IMR-90 (cell line): Measurements from ENCODE around the gene AFDN. TPM values are rescaled to one million over a fixed set of nuclear protein-coding genes. Genes with fewer than 3 reads are reported as not detected.
A peak's percentile ranks its signal among the peaks of the same experiment; 100 is the strongest.

ENCODE experiments used
- ATAC-seq: fragments of 200-7000 bp; cut with Tn5 transposase; 2 replicates; pipeline ENCODE4 v1.9.1; 2020; ENCODE audit warnings: low read depth, mild to moderate bottlenecking, moderate library complexity
- BruUV-seq: library from RNA; stranded (reverse); fragments of 400-500 nt; replicated peaks from 2 replicates; lab custom pipeline; 2021; lab: Mats Ljungman, UMichigan
- CTCF ChIA-PET: fragments of 300-600 bp; formaldehyde crosslinking; extraction: SDS; loops from one replicate; lab custom pipeline; 2021; ENCODE audit warnings: antibody characterized with exemption; lab: Yijun Ruan, JAX
- POLR2A ChIA-PET: fragments of 300-600 bp; sonication (Branson Sonifier 250); formaldehyde crosslinking; loops from one replicate; lab custom pipeline; 2022; ENCODE audit warnings: antibody characterized with exemption; ENCODE audit not compliant: unreplicated experiment; lab: Charles Lee
- DNase-seq: peaks from one replicate; pipeline ENCODE4 v3.0.0; 2013
- H2AFZ ChIP-seq: replicated peaks from 2 replicates; pipeline ENCODE3; 2013; ENCODE audit warnings: low read length, mild to moderate bottlenecking; ENCODE audit not compliant: poor library complexity
- H2AK5ac ChIP-seq: 2 replicates; pipeline ENCODE4 v1.6.1; 2013; ENCODE audit warnings: low read depth, low read length, inconsistent platforms
- H2AK9ac ChIP-seq: replicated peaks from 2 replicates; pipeline ENCODE3; 2013; ENCODE audit warnings: mild to moderate bottlenecking, low read depth, low read length, moderate library complexity; ENCODE audit not compliant: poor library complexity
- H2BK120ac ChIP-seq: 2 replicates; pipeline ENCODE4 v1.6.1; 2013; ENCODE audit warnings: low read depth, low read length, inconsistent platforms
- H2BK15ac ChIP-seq: 3 replicates; pipeline ENCODE4 v1.6.1; 2013; ENCODE audit warnings: low read depth, low read length, inconsistent platforms
- H2BK20ac ChIP-seq: 2 replicates; pipeline ENCODE4 v1.6.1; 2013; ENCODE audit warnings: low read depth, mild to moderate bottlenecking, inconsistent platforms, low read length, moderate library complexity
- H2BK5ac ChIP-seq: 2 replicates; pipeline ENCODE4 v1.6.1; 2013; ENCODE audit warnings: mild to moderate bottlenecking, low read depth, low read length, inconsistent platforms; ENCODE audit not compliant: poor library complexity, severe bottlenecking
- H3K14ac ChIP-seq: replicated peaks from 2 replicates; pipeline ENCODE4 v1.6.1; 2013; ENCODE audit warnings: low read depth, low read length, inconsistent platforms
- H3K18ac ChIP-seq: 2 replicates; pipeline ENCODE4 v1.6.1; 2013; ENCODE audit warnings: low read depth, low read length, control low read depth
- H3K23ac ChIP-seq: 2 replicates; pipeline ENCODE4 v1.6.1; 2013; ENCODE audit warnings: low read depth, low read length, inconsistent platforms
- H3K27ac ChIP-seq: 2 replicates; pipeline ENCODE4 v1.5.1; 2013; ENCODE audit warnings: mild to moderate bottlenecking, control low read depth, low read length; ENCODE audit not compliant: insufficient read depth
- H3K27me3 ChIP-seq: 2 replicates; pipeline ENCODE4 v1.6.1; 2013; ENCODE audit warnings: low read length; ENCODE audit not compliant: control insufficient read depth, insufficient read depth
- H3K36me3 ChIP-seq: 2 replicates; pipeline ENCODE4 v1.6.1; 2013; ENCODE audit warnings: low read length, mixed read lengths; ENCODE audit not compliant: control insufficient read depth, insufficient read depth
- H3K4ac ChIP-seq: 2 replicates; pipeline ENCODE4 v1.6.1; 2013; ENCODE audit warnings: low read depth, low read length, inconsistent platforms
- H3K4me1 ChIP-seq: 2 replicates; pipeline ENCODE4 v1.6.1; 2013; ENCODE audit warnings: low read length, mixed read lengths; ENCODE audit not compliant: control insufficient read depth, insufficient read depth
- H3K4me2 ChIP-seq: 2 replicates; pipeline ENCODE4 v1.6.1; 2013; ENCODE audit warnings: low read depth, mild to moderate bottlenecking, control low read depth, low read length, moderate library complexity
- H3K4me3 ChIP-seq: 2 replicates; pipeline ENCODE4 v1.5.1; 2013; ENCODE audit warnings: low read depth, mild to moderate bottlenecking, control low read depth, low read length, moderate library complexity; ENCODE audit not compliant: insufficient read depth
- H3K56ac ChIP-seq: 2 replicates; pipeline ENCODE4 v1.6.1; 2013; ENCODE audit warnings: low read length, inconsistent platforms; ENCODE audit not compliant: insufficient read depth; ENCODE audit errors: extremely low read depth
- H3K79me1 ChIP-seq, 2 experiments: 2 replicates each; pipeline ENCODE4 v1.6.1; 2013; ENCODE audit warnings: low read length in 2 of 2, inconsistent platforms in 1 of 2, low read depth in 1 of 2
- H3K9ac ChIP-seq: 2 replicates; pipeline ENCODE4 v1.6.1; 2013; ENCODE audit warnings: low read depth, low read length, control low read depth
- H3K9me1 ChIP-seq: 2 replicates; pipeline ENCODE4 v1.6.1; 2013; ENCODE audit warnings: low read length, inconsistent platforms; ENCODE audit not compliant: insufficient read depth
- H3K9me3 ChIP-seq: 2 replicates; pipeline ENCODE4 v1.6.1; 2013; ENCODE audit warnings: low read length; ENCODE audit not compliant: control insufficient read depth, insufficient read depth
- H4K20me1 ChIP-seq: 2 replicates; pipeline ENCODE4 v1.6.1; 2013; ENCODE audit warnings: low read length, inconsistent platforms; ENCODE audit not compliant: insufficient read depth
- H4K5ac ChIP-seq: 2 replicates; pipeline ENCODE4 v1.6.1; 2013; ENCODE audit warnings: mild to moderate bottlenecking, low read depth, low read length, control low read depth
- H4K8ac ChIP-seq, 2 experiments: 2 replicates each; pipeline ENCODE4 v1.6.1; 2013; ENCODE audit warnings: low read depth in 2 of 2, low read length in 2 of 2, control low read depth in 1 of 2, inconsistent platforms in 1 of 2
- H4K91ac ChIP-seq: 2 replicates; pipeline ENCODE4 v1.6.1; 2013; ENCODE audit warnings: low read depth, low read length, inconsistent platforms; ENCODE audit not compliant: insufficient read depth
- BHLHE40 ChIP-seq: fragments of 150-350 bp; IDR thresholded peaks from 2 replicates; pipeline ENCODE4 v1.6.1; 2016; ENCODE audit warnings: mild to moderate bottlenecking, low read depth, low read length
- CEBPB ChIP-seq: IDR thresholded peaks from 2 replicates; pipeline ENCODE4 v1.6.1; 2012; ENCODE audit warnings: low read depth, low read length, improper control_type of control experiment
- CHD1 ChIP-seq: IDR thresholded peaks from 2 replicates; pipeline ENCODE4 v1.6.1; 2012; ENCODE audit warnings: low read depth, low read length, improper control_type of control experiment
- CTCF ChIP-seq: conservative IDR thresholded peaks from 2 replicates; pipeline ENCODE4 v1.5.1; 2012; ENCODE audit warnings: mild to moderate bottlenecking, low read depth, low read length, improper control_type of control experiment
- FOS ChIP-seq: fragments of 150-350 bp; IDR thresholded peaks from 2 replicates; pipeline ENCODE4 v1.6.1; 2016; ENCODE audit warnings: low read depth, low read length
- MAFK ChIP-seq: IDR thresholded peaks from 2 replicates; pipeline ENCODE4 v1.6.1; 2012; ENCODE audit warnings: low read depth, low read length, improper control_type of control experiment
- MAZ ChIP-seq: IDR thresholded peaks from 2 replicates; pipeline ENCODE4 v1.6.1; 2012; ENCODE audit warnings: low read depth, mild to moderate bottlenecking, low read length, improper control_type of control experiment, moderate library complexity, borderline replicate concordance
- NFE2L2 ChIP-seq: fragments of 150-350 bp; IDR thresholded peaks from 2 replicates; pipeline ENCODE4 v1.6.1; 2016; ENCODE audit warnings: low read depth, mild to moderate bottlenecking, low read length
- POLR2A ChIP-seq: IDR thresholded peaks from 2 replicates; pipeline ENCODE4 v1.6.1; 2012; ENCODE audit warnings: mild to moderate bottlenecking, low read depth, low read length
- RCOR1 ChIP-seq: IDR thresholded peaks from 2 replicates; pipeline ENCODE4 v1.6.1; 2012; ENCODE audit warnings: mild to moderate bottlenecking, low read length, improper control_type of control experiment; ENCODE audit not compliant: insufficient replicate concordance
- RFX5 ChIP-seq: IDR thresholded peaks from 2 replicates; pipeline ENCODE4 v1.8.0; 2012; ENCODE audit warnings: low read depth, mild to moderate bottlenecking, low read length, moderate library complexity
- SMC3 ChIP-seq: fragments of 150-350 bp; IDR thresholded peaks from 2 replicates; pipeline ENCODE4 v1.6.1; 2016; ENCODE audit warnings: low read depth, mild to moderate bottlenecking, antibody characterized with exemption, low read length, moderate library complexity
- WGBS, 2 experiments: methylation state at CpG; one replicate each; pipeline versions ENCODE4 v1.1.5 to v1.1.7; 2013; ENCODE audit warnings: missing lambda C conversion rate in 2 of 2; ENCODE audit not compliant: insufficient read length in 1 of 2; ENCODE audit errors: extremely low coverage in 2 of 2; 5-methylcytosine and 5-hydroxymethylcytosine counted together
- dilution Hi-C: fragments of 300-500 bp; cut with HindIII; formaldehyde crosslinking; loops from one replicate; pipeline ENCODE4 v1.14.3; 2018; ENCODE audit warnings: low sequenced_read_pairs; ENCODE audit not compliant: unreplicated experiment
- in situ Hi-C: fragments of 300-500 bp; cut with MboI; formaldehyde crosslinking; loops from 3 replicates; pipeline ENCODE4 v1.14.3; 2019; ENCODE audit warnings: low sequenced_read_pairs, inconsistent platforms, mixed read lengths
- intact Hi-C: fragments of 100-400 bp; cut with micrococcal nuclease; formaldehyde crosslinking; loops from 2 replicates; pipeline ENCODE4 v1.10.0; 2022
- polyA plus RNA-seq, 3 experiments: library from polyadenylated mRNA; depleted of rRNA; stranded (reverse); fragments of >200 nt; gene quantifications; 2 replicates each; pipeline ENCODE4 v1.2.3, GENCODE V29; 2012; ENCODE audit warnings: low replicate concordance in 1 of 3
- total RNA-seq: library from RNA; depleted of rRNA; stranded (reverse); fragments of >200 nt; gene quantifications from 2 replicates; pipeline ENCODE4 v1.2.3, GENCODE V29; 2012
- TF ChIP-seq, protein P1 (sequence below): fragments of 150-350 bp; IDR thresholded peaks from 2 replicates; pipeline ENCODE4 v1.6.1; 2016; ENCODE audit warnings: low read depth, mild to moderate bottlenecking, low read length, moderate library complexity, borderline replicate concordance
- TF ChIP-seq, protein P2 (sequence below): fragments of 150-350 bp; IDR thresholded peaks from 2 replicates; pipeline ENCODE4 v1.6.1; 2017; ENCODE audit warnings: mild to moderate bottlenecking, antibody characterized with exemption, low read length, low read depth

AFDN gene
- total and polyA plus RNA-seq, 2 of the 4 experiments (the other 2 are of a cell fraction) = 11.6 to 20.8 TPM

- Histone ChIP-seq H3K18ac (no peak overlapping the region), H3K14ac (no peak overlapping the region), H3K4me3 (no peak overlapping the region), H2AFZ (no peak overlapping the region), H3K9me1 (peaks cover 3% of the 10 kb centered on the region; the same call in 1 of the 2 replicates), H3K79me1 (no peaks in the 10 kb centered on the region), H3K4me1 (no peaks in the 10 kb centered on the region), H2BK120ac (no peak overlapping the region), H3K27ac (no peak overlapping the region), H4K20me1 (no peaks in the 10 kb centered on the region), H2AK9ac (no peak overlapping the region), H2BK20ac (no peak overlapping the region), H3K27me3 (no peaks in the 10 kb centered on the region), H4K5ac (no peak overlapping the region), H3K9ac (no peak overlapping the region), H4K91ac (no peak overlapping the region), H2AK5ac (no peak overlapping the region), H3K4me2 (no peak overlapping the region), H4K8ac (no peak overlapping the region), H3K36me3 (peaks cover 2% of the 10 kb centered on the region; the same call in 1 of the 2 replicates), H3K9me3 (no peaks in the 10 kb centered on the region), H3K56ac (no peak overlapping the region; the same call in 1 of the 2 replicates), H2BK5ac (no peak overlapping the region), H3K23ac (no peak overlapping the region), H2BK15ac (no peak overlapping the region), H3K4ac (no peak overlapping the region)
- in situ Hi-C loops (loop anchor here (25.0 kb wide), 1 partner anchor 979 kb away; no protein-coding TSS in a partner anchor), intact Hi-C loops (loop anchor here (1.0 to 5.0 kb wide), 4 partner anchors 144 to 976 kb away; no protein-coding TSS in a partner anchor), dilution Hi-C loops (no loop called here)
- DNase-seq (peak; percentile 28), ATAC-seq (peak; percentile 72)
- POLR2A ChIA-PET = no interaction called here
- CTCF ChIA-PET = interaction anchor here (0.6 to 2.8 kb wide), 4 partner anchors 18 to 225 kb away, joined by 3 to 10 read pairs (median 4); no protein-coding TSS in a partner anchor
- no CpG with 5 or more reads among the region's 7 CpGs for WGBS, 2 experiments
- no TSS peak for BruUV-seq
- TF ChIP-seq, protein P1, sequence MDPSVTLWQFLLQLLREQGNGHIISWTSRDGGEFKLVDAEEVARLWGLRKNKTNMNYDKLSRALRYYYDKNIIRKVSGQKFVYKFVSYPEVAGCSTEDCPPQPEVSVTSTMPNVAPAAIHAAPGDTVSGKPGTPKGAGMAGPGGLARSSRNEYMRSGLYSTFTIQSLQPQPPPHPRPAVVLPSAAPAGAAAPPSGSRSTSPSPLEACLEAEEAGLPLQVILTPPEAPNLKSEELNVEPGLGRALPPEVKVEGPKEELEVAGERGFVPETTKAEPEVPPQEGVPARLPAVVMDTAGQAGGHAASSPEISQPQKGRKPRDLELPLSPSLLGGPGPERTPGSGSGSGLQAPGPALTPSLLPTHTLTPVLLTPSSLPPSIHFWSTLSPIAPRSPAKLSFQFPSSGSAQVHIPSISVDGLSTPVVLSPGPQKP = no peak
- TF ChIP-seq CEBPB = no peak
- TF ChIP-seq SMC3 = peak; percentile 46
- no peak for TF ChIP-seq MAZ
- TF ChIP-seq, protein P2, sequence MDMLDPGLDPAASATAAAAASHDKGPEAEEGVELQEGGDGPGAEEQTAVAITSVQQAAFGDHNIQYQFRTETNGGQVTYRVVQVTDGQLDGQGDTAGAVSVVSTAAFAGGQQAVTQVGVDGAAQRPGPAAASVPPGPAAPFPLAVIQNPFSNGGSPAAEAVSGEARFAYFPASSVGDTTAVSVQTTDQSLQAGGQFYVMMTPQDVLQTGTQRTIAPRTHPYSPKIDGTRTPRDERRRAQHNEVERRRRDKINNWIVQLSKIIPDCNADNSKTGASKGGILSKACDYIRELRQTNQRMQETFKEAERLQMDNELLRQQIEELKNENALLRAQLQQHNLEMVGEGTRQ = no peak
- no peak for TF ChIP-seq FOS
- TF ChIP-seq BHLHE40 = no peak
- TF ChIP-seq RCOR1 = no peak
- no peak for TF ChIP-seq POLR2A
- no peak for TF ChIP-seq CHD1
- no peak for TF ChIP-seq NFE2L2
- TF ChIP-seq RFX5 = no peak
- TF ChIP-seq MAFK = no peak
- peak; percentile 48 for TF ChIP-seq CTCF
Observed at GRCh38 chr6:167907837-167908681, 81.3 kb downstream of the AFDN start.
